ENCODE results near the gene SLC25A20. TPM values are rescaled to one million over a fixed set of nuclear protein-coding genes. Genes with fewer than 3 reads are reported as not detected.

SLC25A20 gene
- total and polyA plus RNA-seq, 4 donors: 36.9 to 223 (median 86.5) TPM

GRCh38 chr3:48811524-48811923 lies 87.2 kb downstream of the SLC25A20 start:
- Histone ChIP-seq H3K36me3 (ENCODE audit: control insufficient read depth in 4 of 4, insufficient read depth in 3 of 4, low read depth in 1 of 4, low read length in 3 of 4) (no peaks in the 10 kb centered on the region), H3K9ac (ENCODE audit: low read depth in 1 of 2, low read length in 2 of 2) (no peak overlapping the region), H3K4me1 (ENCODE audit: control insufficient read depth in 4 of 4, insufficient read depth in 4 of 4, low read length in 3 of 4) (no peaks in the 10 kb centered on the region), H3K9me3 (ENCODE audit: control insufficient read depth in 4 of 4, low read length in 3 of 4) (no peaks in the 10 kb centered on the region), H3K27ac (ENCODE audit: low read depth in 1 of 2, low read length in 2 of 2) (no peak overlapping the region), H3K4me3 (ENCODE audit: low read depth in 1 of 3, low read length in 3 of 3) (no peak overlapping the region), H3K27me3 (ENCODE audit: control insufficient read depth in 4 of 4, insufficient read depth in 4 of 4, low read length in 3 of 4) (no peaks in the 10 kb centered on the region)
- DNase-seq (ENCODE audit: low spot score): no peak
- WGBS: 96% methylated on average over 3 of the region's 3 CpGs
- TF ChIP-seq HNF4G (IDR thresholded peaks at IDR 0.05) (no peak), REST (IDR thresholded peaks at IDR 0.05) (no peak), NR2F2 (IDR thresholded peaks at IDR 0.05) (no peak), EGR1 (IDR thresholded peaks at IDR 0.05; ENCODE audit: low read depth in 2 of 2) (no peak), GABPA (IDR thresholded peaks at IDR 0.05 in 1 of 2, conservative IDR thresholded peaks at IDR 0.05 in 1 of 2) (no peak)

Other genes with a start within 250 kb of the SLC25A20 start
- under 1 TPM; 0.33 to 0.37 TPM for gene CELSR3, start 236.0 kb downstream of the SLC25A20 start, total RNA-seq
- gene CELSR3, start 236.0 kb downstream of the SLC25A20 start, polyA plus RNA-seq: under 1 TPM; 0.16 to 0.18 TPM
- gene NCKIPSD, start 213.0 kb downstream of the SLC25A20 start, total RNA-seq: 10 to 100 TPM in 1 of 2 donors, 1 to 10 TPM in 1; 5.9 to 12.9 TPM
- gene NCKIPSD, start 213.0 kb downstream of the SLC25A20 start, polyA plus RNA-seq: 10 to 100 TPM in 1 of 2 donors, 1 to 10 TPM in 1; 7.4 to 10.0 TPM
- 10 to 100 TPM; 23.3 to 25.4 TPM for gene IP6K2, start 181.7 kb downstream of the SLC25A20 start, total RNA-seq
- gene IP6K2, start 181.7 kb downstream of the SLC25A20 start, polyA plus RNA-seq: 10 to 100 TPM; 21.8 to 37.6 TPM
- 10 to 100 TPM; 14.9 to 28.5 TPM for gene PRKAR2A, start 51.0 kb downstream of the SLC25A20 start, total RNA-seq
- gene PRKAR2A, start 51.0 kb downstream of the SLC25A20 start, polyA plus RNA-seq: 10 to 100 TPM; 12.1 to 12.8 TPM
- 10 to 100 TPM; 36.2 to 63.5 TPM for gene ARIH2, start 20.0 kb upstream of the SLC25A20 start, total RNA-seq
- 10 to 100 TPM; 24.8 to 25.9 TPM for gene ARIH2, start 20.0 kb upstream of the SLC25A20 start, polyA plus RNA-seq
- gene P4HTM, start 91.4 kb upstream of the SLC25A20 start, total RNA-seq: 10 to 100 TPM in 1 of 2 donors, 1 to 10 TPM in 1; 10.0 to 12.8 TPM
- 10 to 100 TPM; 11.0 to 16.2 TPM for gene P4HTM, start 91.4 kb upstream of the SLC25A20 start, polyA plus RNA-seq
- 10 to 100 TPM; 43.9 to 50.9 TPM for gene WDR6, start 108.5 kb upstream of the SLC25A20 start, total RNA-seq
- 10 to 100 TPM; 29.4 to 50.1 TPM for gene WDR6, start 108.5 kb upstream of the SLC25A20 start, polyA plus RNA-seq
- gene DALRD3, start 119.7 kb upstream of the SLC25A20 start, total RNA-seq: 10 to 100 TPM in 1 of 2 donors, 1 to 10 TPM in 1; 7.9 to 10.6 TPM
- 1 to 10 TPM; 8.6 to 9.9 TPM for gene DALRD3, start 119.7 kb upstream of the SLC25A20 start, polyA plus RNA-seq
- gene NDUFAF3, start 123.2 kb upstream of the SLC25A20 start, total RNA-seq: 10 to 100 TPM; 28.6 to 75.6 TPM
- 100 to 1,000 TPM in 1 of 2 donors, 10 to 100 TPM in 1; 68.4 to 107 TPM for gene NDUFAF3, start 123.2 kb upstream of the SLC25A20 start, polyA plus RNA-seq
- 100 to 1,000 TPM in 1 of 2 donors, 10 to 100 TPM in 1; 33.6 to 182 TPM for gene IMPDH2, start 130.5 kb upstream of the SLC25A20 start, total RNA-seq
- 10 to 100 TPM; 20.9 to 45.8 TPM for gene IMPDH2, start 130.5 kb upstream of the SLC25A20 start, polyA plus RNA-seq
- 10 to 100 TPM; 32.5 to 35.1 TPM for gene QRICH1, start 195.2 kb upstream of the SLC25A20 start, total RNA-seq
- 10 to 100 TPM; 17.3 to 19.0 TPM for gene QRICH1, start 195.2 kb upstream of the SLC25A20 start, polyA plus RNA-seq
- gene QARS1, start 205.9 kb upstream of the SLC25A20 start, total RNA-seq: 100 to 1,000 TPM; 192 to 226 TPM
- 10 to 100 TPM; 58.0 to 97.5 TPM for gene QARS1, start 205.9 kb upstream of the SLC25A20 start, polyA plus RNA-seq
- 10 to 100 TPM; 36.4 to 39.6 TPM for gene USP19, start 221.9 kb upstream of the SLC25A20 start, total RNA-seq
- gene USP19, start 221.9 kb upstream of the SLC25A20 start, polyA plus RNA-seq: 10 to 100 TPM in 1 of 2 donors, 1 to 10 TPM in 1; 8.1 to 18.3 TPM
- 100 to 1,000 TPM; 134 TPM for gene LAMB2, start 234.2 kb upstream of the SLC25A20 start, total RNA-seq
- gene LAMB2, start 234.2 kb upstream of the SLC25A20 start, polyA plus RNA-seq: 100 to 1,000 TPM in 1 of 2 donors, 10 to 100 TPM in 1; 87.6 to 172 TPM